NCI-H2107 treated with DMSO at 0.1 percent for 48 hours (cell line): ENCODE results near the gene KCNN2.
"Not testable (repeated sequence)": the region's sequence is repeated elsewhere in the genome, so short reads cannot be mapped to it uniquely, and the experiment has no call there.

Experiments
- DNase-seq: peaks from one replicate; lab custom pipeline; 2025; ENCODE audit not compliant: unreplicated experiment; lab: John Stamatoyannopoulos, UW

Gene KCNN2

DNA sequence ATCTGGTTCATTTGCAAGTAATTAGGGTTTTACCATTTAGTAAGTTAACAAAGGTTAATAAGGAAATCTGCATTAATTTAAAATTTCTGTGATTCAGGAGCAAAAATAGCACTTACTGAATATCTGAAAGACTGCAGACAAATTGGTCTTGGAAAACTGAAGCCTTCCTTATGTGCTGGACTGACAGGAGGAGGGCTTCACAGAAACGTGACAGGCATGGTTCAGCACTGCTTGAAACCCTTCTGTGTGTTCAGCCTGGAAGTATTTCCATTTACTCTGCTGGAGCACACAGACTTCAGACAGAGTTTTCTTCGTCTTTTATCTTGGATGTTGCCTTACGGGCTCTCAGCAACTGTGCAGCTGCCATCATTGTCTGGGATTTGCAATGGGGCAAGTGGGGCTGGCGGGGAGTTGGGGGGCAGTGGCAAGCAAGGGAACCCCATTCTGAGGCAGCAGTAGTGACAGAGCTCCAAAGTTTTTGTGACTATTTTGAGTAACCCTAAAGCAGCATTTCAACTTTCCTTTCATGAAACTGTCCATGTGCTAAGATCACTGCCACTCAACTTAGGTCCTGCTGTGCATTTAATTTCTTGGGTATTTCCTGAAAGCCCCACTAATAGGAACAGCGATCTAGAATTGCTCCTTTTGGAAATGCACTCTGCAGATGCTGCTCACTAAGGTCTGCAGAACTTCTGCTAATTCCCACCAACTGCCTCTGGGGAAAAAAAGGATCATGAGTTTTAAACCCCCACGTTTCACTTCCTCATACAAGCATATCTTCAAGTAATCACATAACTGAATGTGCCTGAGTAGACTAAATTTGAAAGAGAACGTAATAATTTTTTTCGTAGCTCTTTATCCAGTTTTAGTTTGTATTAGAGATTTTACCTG is 56.6 kb downstream of the KCNN2 start:
- DNase-seq = no peak

- DNase-seq = no peak
Measured at GRCh38 chr5:114419067-114419388, 57.2 kb downstream of the KCNN2 start.

DNA sequence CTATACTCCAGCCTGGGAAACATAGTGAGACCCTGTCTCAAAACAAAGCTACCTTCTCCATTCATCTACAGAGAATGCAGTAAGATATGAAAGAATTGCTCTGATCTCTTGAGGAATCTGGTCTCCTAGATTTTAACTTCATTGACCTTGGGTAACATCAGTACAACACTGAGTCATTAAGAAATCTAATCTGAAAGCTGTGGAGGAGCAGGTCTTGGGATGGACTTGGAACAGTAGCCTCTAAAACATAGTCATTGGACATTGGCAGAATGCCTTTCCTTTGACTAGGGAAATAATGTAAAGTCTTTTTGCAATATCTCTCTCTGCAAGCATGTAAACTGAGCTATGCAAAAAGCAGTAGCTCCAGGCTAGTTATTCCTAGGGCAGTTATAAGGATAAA is 58.1 kb downstream of the KCNN2 start:
- DNase-seq = no peak

DNA sequence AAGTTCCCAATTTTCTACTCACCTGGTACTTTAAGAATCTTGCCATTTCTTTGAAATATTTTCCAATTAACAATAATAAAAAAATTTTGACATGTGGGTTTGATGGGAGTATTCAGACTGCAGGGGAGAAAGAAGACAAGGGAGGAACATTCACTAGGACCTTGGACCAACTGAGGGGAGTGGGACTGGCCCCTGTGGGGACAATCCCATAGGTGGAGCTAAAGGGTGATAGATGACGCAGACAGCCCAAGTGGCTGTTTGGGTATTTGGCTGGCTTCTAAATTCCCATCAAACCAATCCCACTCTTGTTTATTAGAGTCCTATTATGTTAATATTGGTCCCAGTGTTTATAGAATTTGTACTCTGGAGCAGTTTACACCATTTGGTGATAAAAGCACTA is 65.3 kb downstream of the KCNN2 start:
- DNase-seq = no peak

- DNase-seq = no peak
Measured at GRCh38 chr5:114430532-114430931, 68.7 kb downstream of the KCNN2 start.

DNA sequence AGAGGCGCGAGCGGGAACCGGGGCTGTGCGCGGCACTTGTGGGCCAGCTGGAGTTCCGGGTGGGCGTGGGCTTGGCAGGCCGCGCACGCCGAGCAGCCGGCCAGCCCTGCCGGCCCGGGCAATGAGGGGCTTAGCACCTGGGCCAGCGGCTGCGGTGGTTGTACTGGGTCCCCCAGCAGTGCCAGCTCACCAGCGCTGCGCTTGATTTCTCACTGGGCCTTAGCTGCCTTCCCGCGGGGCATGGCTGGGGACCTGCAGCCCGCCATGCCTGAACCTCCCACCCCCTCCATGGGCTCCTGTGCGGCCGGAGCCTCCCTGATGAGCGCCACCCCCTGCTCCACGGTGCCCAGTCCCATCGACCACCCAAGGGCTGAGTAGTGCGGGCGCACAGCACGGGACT is 70.8 kb downstream of the KCNN2 start:
- DNase-seq = not testable (repeated sequence)

GRCh38 chr5:114434396-114435219 is 72.7 kb downstream of the KCNN2 start:
- no peak for DNase-seq

- no peak for DNase-seq
Measured at GRCh38 chr5:114435220-114435481, 73.3 kb downstream of the KCNN2 start.

DNA sequence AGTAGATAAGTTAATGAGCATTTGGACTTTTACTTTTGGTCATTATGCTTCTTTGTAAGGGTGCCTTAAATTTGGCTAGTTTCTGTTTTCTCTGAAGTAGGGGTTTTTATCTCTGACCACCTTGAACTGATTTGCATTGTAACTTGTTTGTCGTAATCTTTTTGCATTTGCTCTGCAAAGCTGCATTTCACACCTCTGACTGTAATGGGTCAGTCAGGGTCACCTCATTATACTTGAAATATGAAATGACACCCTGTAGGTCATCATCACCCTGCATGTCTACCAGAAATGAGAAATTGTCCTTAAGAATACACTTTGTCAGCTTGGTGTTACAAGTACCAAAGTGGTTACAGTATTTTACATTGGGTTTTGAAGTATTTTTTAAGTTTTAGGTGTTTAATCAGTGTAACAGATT is 74.0 kb downstream of the KCNN2 start:
- no peak for DNase-seq

- DNase-seq = no peak
Measured at GRCh38 chr5:114437936-114438335, 76.1 kb downstream of the KCNN2 start.

- no peak for DNase-seq
Measured at GRCh38 chr5:114438471-114438870, 76.6 kb downstream of the KCNN2 start.

DNA sequence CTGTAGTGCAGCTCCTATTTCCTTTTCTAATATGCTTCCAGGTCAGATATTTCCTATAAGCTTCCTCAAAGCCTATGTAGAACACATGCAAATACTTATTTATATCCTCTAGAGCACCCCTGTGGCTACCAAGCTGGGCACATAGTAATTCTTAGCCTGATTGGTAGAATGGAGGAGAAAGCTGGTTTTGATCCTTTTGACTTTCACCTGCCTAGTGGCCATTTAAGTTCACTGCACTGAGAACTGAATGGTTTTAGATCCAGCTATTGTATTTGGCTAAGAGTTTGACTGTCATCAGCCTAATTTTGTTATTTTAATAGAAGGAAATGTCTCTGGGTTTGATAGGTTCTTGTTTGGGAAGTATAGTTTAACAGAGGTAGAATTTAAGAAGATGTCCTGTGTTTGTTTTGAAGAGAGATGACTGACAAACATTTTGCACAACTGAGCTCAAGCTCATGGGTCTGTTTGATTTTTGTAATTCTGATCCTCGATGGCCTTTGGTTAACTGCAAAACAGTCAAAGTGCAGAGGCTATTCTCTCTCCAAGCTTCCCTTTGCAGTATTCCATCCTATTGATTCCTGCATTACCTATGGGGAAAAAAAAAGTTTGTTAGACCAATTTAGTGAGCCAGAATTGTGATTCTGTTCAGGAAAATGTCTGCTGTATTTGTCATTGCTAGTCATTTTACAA is 85.4 kb downstream of the KCNN2 start:
- DNase-seq = no peak

DNA sequence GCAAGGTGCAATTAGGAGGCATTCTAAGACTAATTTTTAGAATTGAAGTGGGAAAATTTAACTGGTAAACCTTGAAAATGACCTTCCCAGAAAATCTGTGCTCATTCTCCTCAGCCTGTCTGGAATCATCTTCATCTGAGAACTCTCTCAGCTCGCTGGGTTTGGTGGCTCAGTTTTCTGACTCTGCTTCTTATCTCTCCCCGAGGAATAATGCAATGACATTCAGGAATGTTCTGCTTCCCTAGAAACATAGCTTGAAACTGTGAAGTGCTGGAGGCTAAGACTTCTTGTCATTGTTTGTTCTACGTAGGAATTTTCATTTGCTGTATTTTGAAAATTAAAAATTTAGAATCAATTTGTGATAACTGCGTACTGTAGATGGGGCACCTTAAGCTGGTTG is 86.6 kb downstream of the KCNN2 start:
- DNase-seq = no peak

GRCh38 chr5:114449860-114450421 is 88.1 kb downstream of the KCNN2 start:
- peak; percentile 18 for DNase-seq

- peak; percentile 0 for DNase-seq
Measured at GRCh38 chr5:114450437-114450836, 88.6 kb downstream of the KCNN2 start.

DNA sequence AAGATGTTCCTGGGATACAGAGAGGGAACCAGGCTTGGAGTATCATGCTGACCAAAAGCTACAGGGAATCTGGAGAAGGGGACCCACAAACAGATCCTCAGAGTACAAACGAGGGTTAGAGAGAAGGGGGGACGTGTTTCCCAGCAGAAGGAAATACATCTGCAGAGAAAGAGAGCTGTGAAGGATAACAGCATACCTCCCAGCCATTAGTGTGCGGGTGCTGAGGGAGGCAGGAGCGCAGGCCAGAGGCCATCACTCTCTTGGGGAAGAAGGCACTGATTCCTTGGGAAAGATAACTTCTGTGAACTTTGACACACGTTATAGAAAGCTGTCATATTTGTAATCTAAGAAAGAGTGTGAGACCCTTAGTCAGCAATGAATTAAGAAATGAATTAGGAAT is 96.9 kb downstream of the KCNN2 start:
- DNase-seq = no peak

GRCh38 chr5:114467171-114467570 is 105.3 kb downstream of the KCNN2 start:
- no peak for DNase-seq

DNA sequence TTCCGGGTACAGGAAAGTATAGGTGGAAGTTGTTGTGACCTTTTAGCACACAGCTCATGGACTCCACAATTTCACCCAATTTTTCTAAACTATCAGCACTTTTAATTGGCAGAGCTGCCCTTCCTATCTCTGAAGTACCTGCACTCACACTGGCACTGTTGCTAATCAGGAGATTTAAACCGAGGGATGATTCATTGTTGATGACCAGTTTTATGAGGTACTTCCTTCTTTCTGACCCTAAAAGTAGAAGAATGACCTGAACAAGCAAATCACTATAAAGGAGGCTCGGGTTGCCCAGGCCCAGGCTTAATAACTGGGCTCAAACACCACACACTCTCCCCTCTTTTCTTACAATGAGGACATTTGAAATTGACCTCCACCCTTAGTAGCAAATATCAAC is 105.9 kb downstream of the KCNN2 start:
- DNase-seq = no peak

DNA sequence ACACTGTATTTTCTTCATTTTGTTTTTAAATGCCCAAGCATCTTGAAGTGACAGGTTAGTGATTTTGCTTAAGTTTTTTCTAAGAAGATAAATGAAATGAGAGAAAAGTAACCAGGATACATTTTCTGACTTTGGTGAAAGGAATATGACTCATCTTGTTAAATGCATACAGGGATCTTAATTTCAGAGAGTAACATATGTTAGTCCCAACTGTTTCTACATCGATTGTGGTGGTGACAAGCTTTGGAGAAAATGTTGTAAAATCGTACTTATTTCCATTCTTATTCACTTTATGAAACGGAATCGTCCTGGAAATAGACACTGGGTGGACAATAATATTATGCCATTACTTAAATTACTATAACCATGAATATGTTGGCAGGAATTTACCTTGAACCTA is 107.5 kb downstream of the KCNN2 start:
- DNase-seq = no peak

GRCh38 chr5:114471529-114471928 is 109.7 kb downstream of the KCNN2 start:
- DNase-seq = no peak

DNA sequence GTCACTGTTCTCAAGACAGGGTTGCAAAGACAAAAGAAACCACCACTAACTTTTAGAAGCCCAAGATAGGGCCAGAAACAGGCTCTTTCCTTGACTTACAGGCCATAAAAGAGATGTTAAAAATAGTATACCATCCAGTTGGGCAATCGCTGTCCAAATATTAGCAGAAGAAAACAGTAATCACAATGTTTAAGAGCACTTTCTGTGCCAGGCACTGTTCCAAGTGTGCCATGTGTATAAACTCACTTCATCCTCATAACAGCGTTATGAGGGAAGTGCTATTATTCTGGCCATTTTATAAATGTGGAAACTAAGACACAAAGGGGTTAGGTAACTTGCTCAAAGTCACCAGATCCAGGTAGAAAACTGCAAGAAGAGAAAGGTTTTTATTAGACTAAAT is 111.7 kb downstream of the KCNN2 start:
- DNase-seq = no peak
